LNCaP clone FGC (cell line): ENCODE measurements around the gene FAM177A1.
"Not testable (repeated sequence)": the region's sequence is repeated elsewhere in the genome, so short reads cannot be mapped to it uniquely, and the experiment has no call there.

Source experiments
- DNase-seq: peaks from one replicate; pipeline ENCODE4 v3.0.0-alpha.2; 2011; ENCODE audit warnings: low read depth
- H3K4me3 ChIP-seq: 2 replicates; pipeline ENCODE4 v1.5.1; 2011; ENCODE audit warnings: mild to moderate bottlenecking, low read depth, low read length, control low read depth
- TF ChIP-seq, protein P1 (sequence below): IDR thresholded peaks from 2 replicates; pipeline ENCODE4 v1.5.1; 2012; ENCODE audit warnings: mild to moderate bottlenecking; ENCODE audit not compliant: control insufficient read depth, insufficient read depth; ENCODE audit errors: extremely low read depth

The FAM177A1 gene

DNA sequence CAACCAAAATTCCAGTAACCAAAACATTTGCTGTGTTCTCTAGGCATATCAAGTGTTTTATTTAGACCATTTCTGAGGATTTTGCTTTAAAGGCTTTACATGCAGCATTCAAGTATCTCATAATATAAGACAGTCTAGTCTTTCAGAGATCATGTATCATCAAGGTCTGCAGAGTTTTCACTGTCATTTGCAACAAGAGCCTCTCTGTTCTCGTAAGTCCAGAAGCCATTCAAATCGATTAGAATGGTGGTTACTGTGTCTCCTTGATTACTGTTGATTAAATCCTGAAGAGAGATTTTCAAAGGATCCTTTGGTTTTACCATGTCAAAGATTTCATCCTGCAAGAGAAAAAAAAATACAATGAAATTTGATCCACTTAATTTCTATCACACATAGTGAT lies 39.4 kb downstream of the FAM177A1 start:
- TF ChIP-seq, protein P1, sequence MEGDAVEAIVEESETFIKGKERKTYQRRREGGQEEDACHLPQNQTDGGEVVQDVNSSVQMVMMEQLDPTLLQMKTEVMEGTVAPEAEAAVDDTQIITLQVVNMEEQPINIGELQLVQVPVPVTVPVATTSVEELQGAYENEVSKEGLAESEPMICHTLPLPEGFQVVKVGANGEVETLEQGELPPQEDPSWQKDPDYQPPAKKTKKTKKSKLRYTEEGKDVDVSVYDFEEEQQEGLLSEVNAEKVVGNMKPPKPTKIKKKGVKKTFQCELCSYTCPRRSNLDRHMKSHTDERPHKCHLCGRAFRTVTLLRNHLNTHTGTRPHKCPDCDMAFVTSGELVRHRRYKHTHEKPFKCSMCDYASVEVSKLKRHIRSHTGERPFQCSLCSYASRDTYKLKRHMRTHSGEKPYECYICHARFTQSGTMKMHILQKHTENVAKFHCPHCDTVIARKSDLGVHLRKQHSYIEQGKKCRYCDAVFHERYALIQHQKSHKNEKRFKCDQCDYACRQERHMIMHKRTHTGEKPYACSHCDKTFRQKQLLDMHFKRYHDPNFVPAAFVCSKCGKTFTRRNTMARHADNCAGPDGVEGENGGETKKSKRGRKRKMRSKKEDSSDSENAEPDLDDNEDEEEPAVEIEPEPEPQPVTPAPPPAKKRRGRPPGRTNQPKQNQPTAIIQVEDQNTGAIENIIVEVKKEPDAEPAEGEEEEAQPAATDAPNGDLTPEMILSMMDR = no peak
- no peak overlapping the region for H3K4me3 ChIP-seq
- DNase-seq = no peak

DNA sequence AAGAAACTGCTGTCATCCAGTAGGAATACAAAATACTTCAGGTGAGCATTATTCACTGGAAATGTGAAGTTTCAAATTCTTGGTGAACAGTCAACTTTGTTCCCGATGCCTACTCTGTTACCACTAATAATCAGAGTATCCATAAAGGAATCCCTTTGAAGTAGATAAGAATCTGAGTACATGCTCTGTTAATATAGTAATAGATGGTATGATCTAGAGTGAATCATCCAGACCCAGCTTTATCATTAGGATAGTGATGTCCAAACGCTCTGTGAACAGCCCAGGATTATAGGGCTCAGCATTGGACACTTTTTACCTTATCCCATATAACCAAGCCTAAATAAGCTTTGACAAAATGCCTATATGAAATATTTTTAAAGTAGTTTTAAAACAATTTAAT lies 42.4 kb downstream of the FAM177A1 start:
- TF ChIP-seq, protein P1 = no peak
- no peak overlapping the region for H3K4me3 ChIP-seq
- no peak for DNase-seq

DNA sequence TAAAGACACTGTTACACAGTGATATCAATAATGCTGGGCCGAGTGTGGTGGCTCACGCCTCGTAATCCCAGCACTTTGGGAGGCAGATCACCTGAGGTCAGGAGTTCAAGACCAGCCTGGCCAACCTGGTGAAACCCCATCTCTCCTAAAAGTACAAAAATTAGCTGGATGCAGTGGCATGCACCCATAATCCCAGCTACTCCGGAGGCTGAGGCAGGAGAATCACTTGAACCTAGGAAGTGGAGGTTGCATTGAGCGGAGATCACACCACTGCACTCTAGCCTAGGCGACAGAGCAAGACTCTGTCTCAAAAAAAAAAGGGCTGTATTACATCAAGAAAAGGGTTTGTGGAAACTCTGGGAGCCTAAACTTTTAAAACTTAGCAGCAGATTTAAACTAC lies 48.6 kb downstream of the FAM177A1 start:
- not testable (repeated sequence) for DNase-seq, H3K4me3 ChIP-seq

DNA sequence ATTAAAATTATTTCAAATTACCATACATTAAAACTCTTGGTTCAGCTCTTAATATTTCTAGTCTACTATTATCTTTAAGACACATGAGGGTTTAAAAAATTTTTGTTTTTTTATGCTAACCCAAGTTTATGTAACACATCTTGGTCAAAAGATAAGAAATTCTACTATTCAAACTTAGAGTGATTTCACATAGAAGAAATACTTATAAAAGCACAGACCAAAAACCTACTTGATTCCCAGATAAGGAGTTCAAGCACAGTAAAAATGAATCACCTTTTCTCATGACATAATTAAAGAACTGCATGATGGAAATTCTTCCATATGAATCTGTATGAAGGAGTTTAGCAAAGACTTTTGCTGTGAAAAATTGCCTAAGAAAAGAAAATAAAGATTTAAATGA lies 61.8 kb downstream of the FAM177A1 start:
- no peak overlapping the region for H3K4me3 ChIP-seq
- TF ChIP-seq, protein P1 = no peak
- DNase-seq = no peak

DNA sequence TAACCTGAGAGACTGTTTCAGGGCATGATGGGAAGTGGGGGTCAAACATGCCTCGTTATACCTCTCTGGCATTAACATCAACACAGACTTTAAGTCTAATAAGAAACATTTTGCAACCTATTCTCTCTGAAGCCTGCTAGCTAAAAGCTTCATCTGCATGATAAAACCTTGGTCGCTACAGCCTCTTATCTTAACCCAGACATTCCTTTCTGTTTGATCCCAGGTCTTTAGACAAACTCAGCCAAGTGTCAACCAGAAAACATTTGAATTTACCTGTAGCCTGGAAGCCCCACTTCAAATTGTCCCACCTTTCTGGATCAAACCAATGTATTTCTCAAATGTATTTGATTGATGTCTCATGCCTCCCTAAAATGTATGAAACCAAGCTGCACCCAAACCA lies 66.6 kb downstream of the FAM177A1 start:
- no peak for DNase-seq
- TF ChIP-seq, protein P1 = no peak
- no peak overlapping the region for H3K4me3 ChIP-seq

DNA sequence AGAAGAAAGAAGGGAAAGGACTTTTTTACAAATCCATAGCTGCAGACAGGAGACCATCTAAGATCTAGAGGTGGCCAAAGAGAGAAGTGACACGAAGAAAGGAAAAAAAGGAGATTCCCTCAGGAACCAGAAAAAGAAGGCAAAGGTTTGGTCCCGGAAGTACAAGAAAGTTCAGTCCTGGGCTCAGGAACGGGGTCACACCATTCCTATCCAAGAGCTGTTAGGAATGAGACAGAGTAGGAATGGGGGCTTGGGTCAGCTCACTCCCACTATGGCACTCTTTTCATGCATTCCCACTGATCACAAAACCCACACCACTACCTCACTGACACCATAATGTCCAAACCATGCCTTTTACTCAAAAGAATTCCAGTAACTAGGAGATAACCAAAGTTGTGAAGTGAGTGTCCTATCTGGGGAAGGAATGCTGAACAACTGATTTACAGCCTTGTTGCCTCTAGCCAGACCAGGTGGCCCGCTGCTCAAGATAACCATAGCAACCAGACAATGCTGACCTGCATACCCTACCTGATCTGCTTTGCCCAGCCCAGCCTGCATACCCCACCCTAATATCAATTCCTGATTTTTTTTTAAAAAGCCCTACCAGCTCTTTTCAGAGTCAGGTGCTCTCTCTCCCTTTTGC lies 67.4 kb downstream of the FAM177A1 start:
- TF ChIP-seq, protein P1 = no peak
- DNase-seq = no peak
- no peak overlapping the region for H3K4me3 ChIP-seq

DNA sequence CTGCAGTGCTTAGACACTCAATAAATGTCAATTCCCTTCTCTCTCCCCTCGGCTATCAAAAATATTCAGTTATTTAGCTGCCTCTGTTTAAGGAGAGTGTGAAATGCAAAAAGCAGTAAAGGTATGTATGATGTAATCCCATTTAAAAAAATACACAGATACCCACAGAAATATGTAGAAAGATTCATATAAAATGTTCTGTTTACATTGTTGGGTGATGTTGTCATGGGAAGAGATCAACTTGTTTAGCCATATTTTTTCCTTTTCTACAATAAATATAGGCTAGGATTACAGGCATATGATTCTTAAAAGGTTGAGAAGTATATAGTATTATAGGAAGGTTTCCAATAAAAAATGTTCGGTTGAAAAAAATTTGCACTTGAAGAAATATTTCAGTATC lies 68.0 kb downstream of the FAM177A1 start:
- no peak overlapping the region for H3K4me3 ChIP-seq
- TF ChIP-seq, protein P1 = no peak
- no peak for DNase-seq
